GM21515 (cell line): ENCODE data around the gene TRABD.

ENCODE experiments used
- ATAC-seq: cut with Tn5 transposase; IDR thresholded peaks from one replicate; pipeline ENCODE4 v1.9.1; 2021; ENCODE audit not compliant: unreplicated experiment

Gene TRABD

GRCh38 chr22:50233223-50233622, 47.5 kb downstream of the TRABD start:
- no peak for ATAC-seq

GRCh38 chr22:50236731-50237409, 51.2 kb downstream of the TRABD start:
- no peak for ATAC-seq

GRCh38 chr22:50238755-50239154, 53.0 kb downstream of the TRABD start:
- ATAC-seq: no peak

GRCh38 chr22:50242406-50242949, 56.8 kb downstream of the TRABD start:
- no peak for ATAC-seq

GRCh38 chr22:50243685-50244419, 58.1 kb downstream of the TRABD start:
- ATAC-seq: no peak

GRCh38 chr22:50244420-50245213, 58.9 kb downstream of the TRABD start, which contains the start of gene TUBGCP6:
Gene TUBGCP6 (minus strand): TSS chr22:50245023. CDS start chr22:50244459, 564 bp downstream.
- peak; percentile 64 for ATAC-seq

- no peak for ATAC-seq
These were observed 59.7 kb downstream of the TRABD start for GRCh38 chr22:50245214-50246072.

GRCh38 chr22:50246242-50247175, 60.8 kb downstream of the TRABD start:
- no peak for ATAC-seq

- no peak for ATAC-seq
These were observed 62.0 kb downstream of the TRABD start for GRCh38 chr22:50247748-50248147.

GRCh38 chr22:50248196-50249081, 62.7 kb downstream of the TRABD start:
- ATAC-seq: no peak
